ENCODE data around the gene LARP6. TPM values are rescaled to one million over a fixed set of nuclear protein-coding genes. Genes with fewer than 3 reads are reported as not detected.

Gene LARP6
- total RNA-seq, 1 experiment from 2014 or later: 15.2 TPM

DNA sequence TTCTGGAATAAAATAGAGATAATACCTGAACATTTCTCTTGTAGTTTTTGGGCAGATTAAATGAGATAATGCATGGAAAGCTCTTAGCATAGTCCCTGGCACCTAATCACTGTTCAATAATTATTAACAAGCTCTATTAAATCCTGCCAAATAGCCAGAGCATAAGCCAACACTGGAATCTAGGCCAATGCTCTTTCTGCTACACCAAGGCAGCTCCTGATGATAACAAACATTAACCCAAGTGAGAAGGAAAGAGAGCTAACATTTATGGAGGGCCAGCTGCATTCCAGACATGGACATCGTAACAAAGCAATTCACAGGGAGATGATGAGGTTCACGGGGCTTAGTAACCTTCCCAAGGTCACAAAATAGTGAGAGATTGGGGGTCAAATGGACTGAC is 23.3 kb downstream of the LARP6 start:
- H3K36me3 Mint-ChIP-seq: peaks cover 33% of the 10 kb centered on the region
- no peak for ATAC-seq
- CTCF ChIA-PET: no interaction called here

DNA sequence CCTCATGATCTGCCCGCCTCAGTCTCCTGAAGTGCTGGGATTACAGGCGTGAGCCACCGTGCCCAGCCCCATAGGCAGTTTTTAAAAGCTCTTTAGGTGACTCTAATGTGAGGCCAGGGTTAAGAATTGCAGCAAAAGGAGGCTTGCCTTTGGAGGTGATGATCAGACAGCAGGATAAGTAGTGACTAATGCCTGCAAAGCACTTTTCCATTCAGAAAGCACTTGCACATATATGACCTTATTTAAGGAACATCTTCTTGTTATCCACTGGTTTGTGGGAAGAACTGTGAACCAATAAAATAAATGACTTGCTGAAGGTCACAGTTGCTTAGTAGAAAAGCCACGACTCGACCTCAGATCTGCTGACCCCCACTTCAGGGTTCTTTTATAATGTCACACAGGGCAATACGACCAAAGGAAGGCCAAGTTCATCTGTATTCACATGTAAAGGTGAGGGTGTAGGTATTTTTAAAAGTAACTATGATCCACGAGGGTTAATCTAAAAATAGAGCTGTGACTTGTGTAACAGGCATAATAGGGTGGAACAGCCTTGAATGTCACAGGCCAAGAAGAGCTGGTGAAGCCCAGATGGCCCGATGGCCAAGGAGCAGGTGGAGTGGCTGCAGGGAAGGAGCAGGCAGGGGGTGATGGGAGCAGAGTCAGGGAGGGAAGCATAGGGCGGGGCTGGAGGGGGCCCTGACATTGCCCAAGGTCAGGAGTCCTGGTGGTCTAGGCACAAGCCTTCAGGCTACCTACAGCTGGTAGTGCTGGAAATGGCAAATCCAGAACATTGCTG is 24.4 kb downstream of the LARP6 start:
- H3K4me3 Mint-ChIP-seq: no peak overlapping the region

More for the DNA sequence above, 23.3 kb downstream of the LARP6 start:
- Mint-ChIP-seq H3K4me3 (no peak overlapping the region), H3K4me1 (peaks cover 21% of the 10 kb centered on the region), H3K27me3 (ENCODE audit: low read depth) (no peaks in the 10 kb centered on the region), H3K27ac (no peak overlapping the region), H3K9me3 (peaks cover 6% of the 10 kb centered on the region)
- POLR2A ChIA-PET: no interaction called here
- no peak for DNase-seq (ENCODE audit: low spot score)
- TF ChIP-seq, protein P1, sequence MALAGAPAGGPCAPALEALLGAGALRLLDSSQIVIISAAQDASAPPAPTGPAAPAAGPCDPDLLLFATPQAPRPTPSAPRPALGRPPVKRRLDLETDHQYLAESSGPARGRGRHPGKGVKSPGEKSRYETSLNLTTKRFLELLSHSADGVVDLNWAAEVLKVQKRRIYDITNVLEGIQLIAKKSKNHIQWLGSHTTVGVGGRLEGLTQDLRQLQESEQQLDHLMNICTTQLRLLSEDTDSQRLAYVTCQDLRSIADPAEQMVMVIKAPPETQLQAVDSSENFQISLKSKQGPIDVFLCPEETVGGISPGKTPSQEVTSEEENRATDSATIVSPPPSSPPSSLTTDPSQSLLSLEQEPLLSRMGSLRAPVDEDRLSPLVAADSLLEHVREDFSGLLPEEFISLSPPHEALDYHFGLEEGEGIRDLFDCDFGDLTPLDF (CRISPR knock-in tag; IDR thresholded peaks at IDR 0.05): no peak
- TF ChIP-seq ZNF121 (CRISPR knock-in tag; IDR thresholded peaks at IDR 0.05) (no peak), NR3C1 (CRISPR knock-in tag; conservative IDR thresholded peaks at IDR 0.05; ENCODE audit: low read depth) (no peak)
- TF ChIP-seq, protein P2, sequence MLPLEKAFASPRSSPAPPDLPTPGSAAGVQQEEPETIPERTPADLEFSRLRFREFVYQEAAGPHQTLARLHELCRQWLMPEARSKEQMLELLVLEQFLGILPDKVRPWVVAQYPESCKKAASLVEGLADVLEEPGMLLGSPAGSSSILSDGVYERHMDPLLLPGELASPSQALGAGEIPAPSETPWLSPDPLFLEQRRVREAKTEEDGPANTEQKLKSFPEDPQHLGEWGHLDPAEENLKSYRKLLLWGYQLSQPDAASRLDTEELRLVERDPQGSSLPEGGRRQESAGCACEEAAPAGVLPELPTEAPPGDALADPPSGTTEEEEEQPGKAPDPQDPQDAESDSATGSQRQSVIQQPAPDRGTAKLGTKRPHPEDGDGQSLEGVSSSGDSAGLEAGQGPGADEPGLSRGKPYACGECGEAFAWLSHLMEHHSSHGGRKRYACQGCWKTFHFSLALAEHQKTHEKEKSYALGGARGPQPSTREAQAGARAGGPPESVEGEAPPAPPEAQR (CRISPR knock-in tag; IDR thresholded peaks at IDR 0.05): no peak

More for the DNA sequence above, 24.4 kb downstream of the LARP6 start:
- no peak for DNase-seq (ENCODE audit: low spot score)
- Mint-ChIP-seq H3K27ac (no peak overlapping the region), H3K36me3 (peaks cover 24% of the 10 kb centered on the region), H3K4me1 (peaks cover 26% of the 10 kb centered on the region), H3K9me3 (no peaks in the 10 kb centered on the region), H3K27me3 (ENCODE audit: low read depth) (no peaks in the 10 kb centered on the region)
- TF ChIP-seq, protein P3, sequence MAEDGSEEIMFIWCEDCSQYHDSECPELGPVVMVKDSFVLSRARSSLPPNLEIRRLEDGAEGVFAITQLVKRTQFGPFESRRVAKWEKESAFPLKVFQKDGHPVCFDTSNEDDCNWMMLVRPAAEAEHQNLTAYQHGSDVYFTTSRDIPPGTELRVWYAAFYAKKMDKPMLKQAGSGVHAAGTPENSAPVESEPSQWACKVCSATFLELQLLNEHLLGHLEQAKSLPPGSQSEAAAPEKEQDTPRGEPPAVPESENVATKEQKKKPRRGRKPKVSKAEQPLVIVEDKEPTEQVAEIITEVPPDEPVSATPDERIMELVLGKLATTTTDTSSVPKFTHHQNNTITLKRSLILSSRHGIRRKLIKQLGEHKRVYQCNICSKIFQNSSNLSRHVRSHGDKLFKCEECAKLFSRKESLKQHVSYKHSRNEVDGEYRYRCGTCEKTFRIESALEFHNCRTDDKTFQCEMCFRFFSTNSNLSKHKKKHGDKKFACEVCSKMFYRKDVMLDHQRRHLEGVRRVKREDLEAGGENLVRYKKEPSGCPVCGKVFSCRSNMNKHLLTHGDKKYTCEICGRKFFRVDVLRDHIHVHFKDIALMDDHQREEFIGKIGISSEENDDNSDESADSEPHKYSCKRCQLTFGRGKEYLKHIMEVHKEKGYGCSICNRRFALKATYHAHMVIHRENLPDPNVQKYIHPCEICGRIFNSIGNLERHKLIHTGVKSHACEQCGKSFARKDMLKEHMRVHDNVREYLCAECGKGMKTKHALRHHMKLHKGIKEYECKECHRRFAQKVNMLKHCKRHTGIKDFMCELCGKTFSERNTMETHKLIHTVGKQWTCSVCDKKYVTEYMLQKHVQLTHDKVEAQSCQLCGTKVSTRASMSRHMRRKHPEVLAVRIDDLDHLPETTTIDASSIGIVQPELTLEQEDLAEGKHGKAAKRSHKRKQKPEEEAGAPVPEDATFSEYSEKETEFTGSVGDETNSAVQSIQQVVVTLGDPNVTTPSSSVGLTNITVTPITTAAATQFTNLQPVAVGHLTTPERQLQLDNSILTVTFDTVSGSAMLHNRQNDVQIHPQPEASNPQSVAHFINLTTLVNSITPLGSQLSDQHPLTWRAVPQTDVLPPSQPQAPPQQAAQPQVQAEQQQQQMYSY (CRISPR knock-in tag; IDR thresholded peaks at IDR 0.05): no peak
- TF ChIP-seq ELF4 (CRISPR knock-in tag; IDR thresholded peaks at IDR 0.05; ENCODE audit: low read depth) (no peak), KAT7 (CRISPR knock-in tag; IDR thresholded peaks at IDR 0.05; ENCODE audit: borderline replicate concordance) (no peak), ZNF138 (CRISPR knock-in tag; conservative IDR thresholded peaks at IDR 0.05) (no peak), TP53 (CRISPR knock-in tag; IDR thresholded peaks at IDR 0.05) (no peak), MXD4 (CRISPR knock-in tag; IDR thresholded peaks at IDR 0.05; ENCODE audit: borderline replicate concordance) (no peak), PRRX2 (CRISPR knock-in tag; IDR thresholded peaks at IDR 0.05) (no peak), ZBTB21 (CRISPR knock-in tag; IDR thresholded peaks at IDR 0.05; ENCODE audit: borderline replicate concordance) (no peak), TCF7 (CRISPR knock-in tag; IDR thresholded peaks at IDR 0.05; ENCODE audit: low read depth) (no peak)
- TF ChIP-seq, protein P4, sequence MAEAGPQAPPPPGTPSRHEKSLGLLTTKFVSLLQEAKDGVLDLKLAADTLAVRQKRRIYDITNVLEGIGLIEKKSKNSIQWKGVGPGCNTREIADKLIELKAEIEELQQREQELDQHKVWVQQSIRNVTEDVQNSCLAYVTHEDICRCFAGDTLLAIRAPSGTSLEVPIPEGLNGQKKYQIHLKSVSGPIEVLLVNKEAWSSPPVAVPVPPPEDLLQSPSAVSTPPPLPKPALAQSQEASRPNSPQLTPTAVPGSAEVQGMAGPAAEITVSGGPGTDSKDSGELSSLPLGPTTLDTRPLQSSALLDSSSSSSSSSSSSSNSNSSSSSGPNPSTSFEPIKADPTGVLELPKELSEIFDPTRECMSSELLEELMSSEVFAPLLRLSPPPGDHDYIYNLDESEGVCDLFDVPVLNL (CRISPR knock-in tag; IDR thresholded peaks at IDR 0.05; ENCODE audit: borderline replicate concordance, low read depth): no peak
- TF ChIP-seq, protein P5, sequence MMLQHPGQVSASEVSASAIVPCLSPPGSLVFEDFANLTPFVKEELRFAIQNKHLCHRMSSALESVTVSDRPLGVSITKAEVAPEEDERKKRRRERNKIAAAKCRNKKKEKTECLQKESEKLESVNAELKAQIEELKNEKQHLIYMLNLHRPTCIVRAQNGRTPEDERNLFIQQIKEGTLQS (CRISPR knock-in tag; conservative IDR thresholded peaks at IDR 0.05): no peak
- TF ChIP-seq, protein P6, sequence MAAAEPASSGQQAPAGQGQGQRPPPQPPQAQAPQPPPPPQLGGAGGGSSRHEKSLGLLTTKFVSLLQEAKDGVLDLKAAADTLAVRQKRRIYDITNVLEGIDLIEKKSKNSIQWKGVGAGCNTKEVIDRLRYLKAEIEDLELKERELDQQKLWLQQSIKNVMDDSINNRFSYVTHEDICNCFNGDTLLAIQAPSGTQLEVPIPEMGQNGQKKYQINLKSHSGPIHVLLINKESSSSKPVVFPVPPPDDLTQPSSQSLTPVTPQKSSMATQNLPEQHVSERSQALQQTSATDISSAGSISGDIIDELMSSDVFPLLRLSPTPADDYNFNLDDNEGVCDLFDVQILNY (CRISPR knock-in tag; IDR thresholded peaks at IDR 0.05): no peak
- TF ChIP-seq, protein P7, sequence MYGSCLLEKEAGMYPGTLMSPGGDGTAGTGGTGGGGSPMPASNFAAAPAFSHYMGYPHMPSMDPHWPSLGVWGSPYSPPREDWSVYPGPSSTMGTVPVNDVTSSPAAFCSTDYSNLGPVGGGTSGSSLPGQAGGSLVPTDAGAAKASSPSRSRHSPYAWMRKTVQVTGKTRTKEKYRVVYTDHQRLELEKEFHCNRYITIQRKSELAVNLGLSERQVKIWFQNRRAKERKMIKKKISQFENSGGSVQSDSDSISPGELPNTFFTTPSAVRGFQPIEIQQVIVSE (CRISPR knock-in tag; IDR thresholded peaks at IDR 0.05; ENCODE audit: borderline replicate concordance): no peak
- TF ChIP-seq, protein P8, sequence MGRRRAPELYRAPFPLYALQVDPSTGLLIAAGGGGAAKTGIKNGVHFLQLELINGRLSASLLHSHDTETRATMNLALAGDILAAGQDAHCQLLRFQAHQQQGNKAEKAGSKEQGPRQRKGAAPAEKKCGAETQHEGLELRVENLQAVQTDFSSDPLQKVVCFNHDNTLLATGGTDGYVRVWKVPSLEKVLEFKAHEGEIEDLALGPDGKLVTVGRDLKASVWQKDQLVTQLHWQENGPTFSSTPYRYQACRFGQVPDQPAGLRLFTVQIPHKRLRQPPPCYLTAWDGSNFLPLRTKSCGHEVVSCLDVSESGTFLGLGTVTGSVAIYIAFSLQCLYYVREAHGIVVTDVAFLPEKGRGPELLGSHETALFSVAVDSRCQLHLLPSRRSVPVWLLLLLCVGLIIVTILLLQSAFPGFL (CRISPR knock-in tag; IDR thresholded peaks at IDR 0.05; ENCODE audit: borderline replicate concordance): no peak
- TF ChIP-seq, protein P9, sequence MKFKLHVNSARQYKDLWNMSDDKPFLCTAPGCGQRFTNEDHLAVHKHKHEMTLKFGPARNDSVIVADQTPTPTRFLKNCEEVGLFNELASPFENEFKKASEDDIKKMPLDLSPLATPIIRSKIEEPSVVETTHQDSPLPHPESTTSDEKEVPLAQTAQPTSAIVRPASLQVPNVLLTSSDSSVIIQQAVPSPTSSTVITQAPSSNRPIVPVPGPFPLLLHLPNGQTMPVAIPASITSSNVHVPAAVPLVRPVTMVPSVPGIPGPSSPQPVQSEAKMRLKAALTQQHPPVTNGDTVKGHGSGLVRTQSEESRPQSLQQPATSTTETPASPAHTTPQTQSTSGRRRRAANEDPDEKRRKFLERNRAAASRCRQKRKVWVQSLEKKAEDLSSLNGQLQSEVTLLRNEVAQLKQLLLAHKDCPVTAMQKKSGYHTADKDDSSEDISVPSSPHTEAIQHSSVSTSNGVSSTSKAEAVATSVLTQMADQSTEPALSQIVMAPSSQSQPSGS (CRISPR knock-in tag; IDR thresholded peaks at IDR 0.05; ENCODE audit: borderline replicate concordance, low read depth): no peak
- TF ChIP-seq, protein P10, sequence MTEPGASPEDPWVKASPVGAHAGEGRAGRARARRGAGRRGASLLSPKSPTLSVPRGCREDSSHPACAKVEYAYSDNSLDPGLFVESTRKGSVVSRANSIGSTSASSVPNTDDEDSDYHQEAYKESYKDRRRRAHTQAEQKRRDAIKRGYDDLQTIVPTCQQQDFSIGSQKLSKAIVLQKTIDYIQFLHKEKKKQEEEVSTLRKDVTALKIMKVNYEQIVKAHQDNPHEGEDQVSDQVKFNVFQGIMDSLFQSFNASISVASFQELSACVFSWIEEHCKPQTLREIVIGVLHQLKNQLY (CRISPR knock-in tag; IDR thresholded peaks at IDR 0.05): no peak
- no peak for ATAC-seq
- ChIA-PET POLR2A (no interaction called here), CTCF (no interaction called here)

Measured in WTC11 (cell line).